Dermis microvascular lymphatic vessel endothelial cell (primary cell): ENCODE measurements around the gene CHAC1. TPM values are rescaled to one million over a fixed set of nuclear protein-coding genes. Genes with fewer than 3 reads are reported as not detected.
A peak's percentile ranks its signal among the peaks of the same experiment; 100 is the strongest.
"Not testable (repeated sequence)": the region's sequence is repeated elsewhere in the genome, so short reads cannot be mapped to it uniquely, and the experiment has no call there.

Source experiments
- DNase-seq, 2 donors: peaks; one replicate each; pipeline versions ENCODE4 v3.0.0 to v3.0.0-alpha.2; 2010; ENCODE audit warnings: low read depth in 2 of 2
- total RNA-seq: library from RNA; depleted of rRNA; stranded (reverse); fragments of >200 nt; gene quantifications from 2 replicates; pipeline ENCODE4 v1.2.1, GENCODE V29; 2014

CHAC1 gene
- total RNA-seq, 1 donor from 2014 or later: 1.4 TPM

DNA sequence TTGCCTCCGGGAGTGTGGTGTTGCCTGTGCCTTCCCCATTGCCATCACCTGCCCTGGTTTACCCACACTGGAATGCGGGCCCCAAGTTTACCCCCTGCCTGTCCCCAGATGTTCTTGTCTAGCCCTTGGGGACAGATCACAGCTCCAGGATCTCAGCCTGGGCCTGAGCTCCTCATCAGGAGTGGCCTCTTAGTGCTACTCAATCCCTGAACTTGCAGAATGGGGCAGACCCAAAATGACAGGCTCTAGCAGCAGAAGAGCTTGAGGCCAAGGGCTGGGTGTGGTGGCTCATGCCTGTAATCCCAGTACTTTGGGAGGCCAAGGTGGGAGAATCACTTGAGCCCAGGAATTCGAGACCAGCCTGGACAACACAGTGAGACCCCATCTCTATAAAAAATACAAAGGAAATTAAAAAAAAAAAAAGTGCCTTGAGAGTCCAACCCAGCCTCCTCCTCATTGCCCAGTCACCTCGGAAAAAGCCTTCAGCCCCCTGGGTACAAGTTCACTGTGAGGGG is 3.8 kb downstream of the CHAC1 start:
- DNase-seq: no peak

DNA sequence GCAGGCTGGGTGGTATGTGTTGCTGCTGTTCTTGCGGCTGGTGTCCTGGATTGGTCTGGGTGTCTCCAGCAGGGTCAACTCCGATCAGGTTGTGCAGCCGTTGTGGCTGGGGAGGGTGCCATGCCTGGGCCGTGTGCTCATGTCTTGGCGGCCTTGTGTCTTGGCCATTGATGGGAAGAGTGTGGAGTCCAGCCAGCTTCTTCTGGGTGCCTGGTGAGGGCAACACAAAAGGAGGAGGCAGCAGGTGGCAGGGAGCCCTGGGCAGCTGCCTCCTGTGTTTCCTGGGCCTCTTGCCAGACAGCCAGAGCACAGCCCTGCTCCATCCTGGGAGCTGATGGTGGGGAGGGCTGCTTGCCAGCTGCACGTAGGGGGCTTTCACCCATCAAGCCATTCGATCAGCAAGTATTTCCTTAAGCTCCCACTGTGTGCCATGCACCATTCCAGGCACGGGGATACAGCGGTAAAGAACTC is 4.3 kb downstream of the CHAC1 start:
- no peak for DNase-seq

DNA sequence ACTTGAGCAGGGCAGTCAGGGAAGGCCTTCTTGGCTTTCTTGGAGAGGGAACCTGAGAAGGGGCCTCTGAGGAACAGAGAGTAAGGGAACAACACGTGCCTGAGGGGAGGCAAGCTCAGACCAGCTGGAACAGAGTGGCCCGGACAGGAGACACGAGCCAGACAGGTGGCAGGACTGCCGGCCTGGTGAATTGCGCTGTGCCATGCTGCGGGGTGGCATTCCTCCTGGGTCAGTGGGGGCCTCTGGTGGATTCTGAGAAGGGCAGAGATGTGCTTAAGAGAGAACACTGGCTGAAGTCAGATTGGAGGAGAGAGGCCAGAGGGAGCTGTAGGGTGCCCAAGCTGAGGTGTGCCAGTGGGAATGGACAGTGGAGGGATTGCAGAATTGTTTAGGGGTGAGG is 4.9 kb downstream of the CHAC1 start:
- DNase-seq: no peak

DNA sequence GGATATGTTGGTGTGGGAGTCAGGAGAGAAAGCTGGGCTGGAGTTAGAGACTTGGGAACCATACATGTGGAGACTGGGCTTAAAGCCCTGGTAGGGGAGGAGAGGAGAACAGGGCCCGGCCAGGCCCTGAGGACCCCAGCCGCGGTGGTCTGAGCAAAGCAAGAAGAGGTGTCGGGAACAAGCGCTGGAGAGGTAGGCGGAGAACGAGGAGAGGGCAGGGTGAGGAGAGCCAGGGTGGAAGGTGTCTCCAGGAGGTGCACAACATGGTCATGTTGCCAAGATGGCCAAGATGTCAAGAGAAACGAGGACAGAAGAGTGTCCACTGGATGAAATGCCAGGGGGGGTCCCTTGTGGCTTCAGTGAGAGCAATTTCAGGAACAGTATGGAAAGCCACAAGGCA is 5.5 kb downstream of the CHAC1 start:
- no peak for DNase-seq

DNA sequence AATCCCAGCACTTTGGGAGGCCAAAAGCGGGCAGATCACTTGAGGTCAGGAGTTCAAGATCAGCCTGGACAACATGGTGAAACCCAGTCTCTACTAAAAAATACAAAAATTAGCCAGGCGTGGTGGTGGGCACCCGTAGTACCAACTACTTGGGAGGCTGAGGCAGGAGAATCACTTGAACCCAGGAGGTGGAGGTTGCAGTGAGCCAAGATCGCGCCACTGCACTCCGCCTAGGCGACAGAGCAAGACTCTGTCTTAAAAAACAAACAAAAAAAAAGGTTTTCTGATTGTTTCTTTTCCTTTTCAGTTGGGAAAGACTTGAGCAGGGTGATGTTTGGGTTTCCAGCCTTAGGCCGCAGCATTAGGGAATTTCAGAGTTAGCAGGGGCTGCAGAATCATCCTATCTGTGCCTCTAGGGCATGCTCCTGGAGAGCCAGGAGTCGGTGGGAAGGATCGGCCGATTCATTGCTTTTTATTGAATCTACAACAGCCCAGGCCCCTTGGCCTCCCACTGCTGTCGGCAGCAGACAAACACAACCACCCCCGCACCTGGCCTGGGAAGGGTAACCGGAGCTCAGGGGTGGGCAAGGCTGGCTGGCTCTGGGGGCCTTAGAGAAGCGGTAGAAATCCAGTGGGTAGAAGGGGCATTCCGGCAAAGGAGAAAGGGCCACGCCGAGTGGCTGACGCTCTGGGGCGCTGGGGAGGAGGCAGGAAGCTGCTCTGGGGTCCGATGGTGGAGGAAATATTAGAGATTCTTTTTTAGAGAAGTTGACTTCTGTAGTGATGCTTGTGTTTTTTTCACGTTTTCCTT is 6.3 kb downstream of the CHAC1 start:
- no peak for DNase-seq

DNA sequence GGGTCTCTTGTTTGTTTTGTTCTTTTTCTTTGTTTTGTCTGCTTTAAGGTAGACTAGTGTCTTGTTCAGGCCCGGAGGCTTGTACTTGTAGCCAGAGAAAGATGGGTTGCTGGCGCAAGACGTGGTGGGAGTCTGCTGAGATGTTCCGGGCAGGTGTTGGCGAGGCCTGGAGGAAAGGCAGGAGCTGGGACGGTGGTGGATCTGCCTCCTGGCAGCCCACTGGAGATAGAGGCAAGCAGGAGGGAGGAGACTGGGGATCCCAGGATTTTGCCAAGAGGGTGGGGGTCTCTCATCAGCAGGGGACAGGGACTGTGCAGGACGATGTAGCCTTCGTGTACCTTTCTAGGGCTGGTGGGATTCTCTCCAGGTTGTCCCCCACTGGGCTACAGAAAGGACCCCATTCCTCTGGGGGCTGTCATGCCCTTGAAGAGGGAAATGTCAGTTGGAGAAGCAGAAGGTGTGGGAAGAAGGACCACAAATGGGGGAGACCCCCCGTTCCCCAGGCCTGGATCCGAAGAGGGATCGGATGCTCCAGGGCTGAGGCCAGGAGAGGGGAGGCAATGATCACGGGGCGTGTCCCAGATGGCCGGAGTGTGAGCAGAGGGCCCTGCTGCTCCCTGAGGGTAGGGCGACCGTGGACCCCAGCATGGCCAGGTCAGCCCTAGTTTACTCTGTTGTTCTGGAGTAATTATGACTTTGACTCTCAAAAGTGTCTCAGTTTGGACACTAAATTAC is 7.0 kb downstream of the CHAC1 start:
- DNase-seq: no peak

DNA sequence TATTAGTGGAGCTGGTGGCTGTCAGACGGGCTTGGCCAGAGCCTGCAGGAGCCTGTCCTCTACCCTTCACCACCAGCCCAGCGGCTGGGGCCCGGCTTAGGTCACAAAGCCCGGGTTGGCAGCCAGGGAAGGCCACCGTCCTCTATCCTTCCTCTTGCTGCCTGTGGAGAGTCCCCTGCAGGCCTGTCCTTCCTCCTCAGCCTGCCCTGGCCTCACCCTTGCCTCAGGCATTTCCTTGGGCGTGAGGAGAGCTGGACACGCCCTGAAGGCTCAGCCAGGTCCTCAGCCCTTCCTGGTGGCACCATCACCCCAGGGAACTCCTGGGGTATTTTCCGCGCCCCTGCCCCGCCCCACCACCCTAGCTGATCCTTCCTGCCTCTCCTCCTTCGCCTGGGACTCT is 7.7 kb downstream of the CHAC1 start:
- DNase-seq: no peak

DNA sequence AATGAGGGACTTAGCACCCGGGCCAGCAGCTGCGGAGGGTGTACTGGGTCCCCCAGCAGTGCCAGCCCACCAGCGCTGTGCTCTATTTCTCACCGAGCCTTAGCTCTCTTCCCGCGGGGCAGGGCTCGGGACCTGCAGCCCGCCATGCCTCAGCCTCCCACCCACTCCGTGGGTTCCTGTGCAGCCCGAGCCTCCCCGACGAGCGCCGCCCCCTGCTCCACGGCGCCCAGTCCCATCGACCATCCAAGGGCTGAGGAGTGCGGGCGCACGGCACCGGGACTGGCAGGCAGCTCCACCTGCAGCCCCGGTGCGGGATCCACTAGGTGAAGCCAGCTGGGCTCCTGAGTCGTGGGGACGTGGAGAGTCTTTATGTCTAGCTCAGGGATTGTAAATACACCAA is 8.5 kb downstream of the CHAC1 start:
- not testable (repeated sequence) for DNase-seq

DNA sequence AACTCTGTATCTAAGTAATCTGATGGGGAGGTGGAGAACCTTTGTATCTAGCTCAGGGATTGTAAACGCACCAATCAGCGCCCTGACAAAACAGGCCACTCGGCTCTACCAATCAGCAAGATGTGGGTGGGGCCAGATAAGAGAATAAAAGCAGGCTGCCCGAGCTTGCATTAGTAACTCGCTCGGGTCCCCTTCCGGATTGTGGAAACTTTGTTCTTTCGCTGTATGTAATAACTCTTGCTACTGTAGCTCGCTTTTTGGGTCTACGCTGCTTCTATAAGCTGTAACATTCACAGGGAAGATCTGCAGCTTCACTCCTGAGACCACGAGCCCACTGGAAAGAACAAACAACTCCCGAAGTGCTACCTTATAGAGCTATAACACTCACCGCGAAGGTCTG is 9.0 kb downstream of the CHAC1 start:
- DNase-seq: not testable (repeated sequence)

DNA sequence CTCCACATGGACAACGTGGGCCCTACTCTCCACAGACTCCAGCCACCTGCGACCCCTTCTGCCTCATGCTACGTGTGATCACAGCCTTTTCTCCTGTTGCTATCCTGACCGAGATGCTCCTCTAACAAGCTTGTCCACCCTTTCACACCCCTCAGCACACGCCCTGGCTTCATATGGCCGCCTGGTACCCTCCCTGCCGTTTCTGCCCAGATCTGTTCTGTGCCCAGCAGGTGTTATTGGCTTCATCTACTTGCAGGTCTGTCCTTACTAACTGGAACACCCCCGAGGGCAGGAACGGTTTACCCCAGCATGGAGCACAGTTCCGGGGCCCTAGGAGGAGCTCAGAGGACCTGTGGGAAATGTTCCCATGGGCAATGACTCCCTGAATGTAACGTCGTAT is 9.9 kb downstream of the CHAC1 start:
- DNase-seq: no peak

DNA sequence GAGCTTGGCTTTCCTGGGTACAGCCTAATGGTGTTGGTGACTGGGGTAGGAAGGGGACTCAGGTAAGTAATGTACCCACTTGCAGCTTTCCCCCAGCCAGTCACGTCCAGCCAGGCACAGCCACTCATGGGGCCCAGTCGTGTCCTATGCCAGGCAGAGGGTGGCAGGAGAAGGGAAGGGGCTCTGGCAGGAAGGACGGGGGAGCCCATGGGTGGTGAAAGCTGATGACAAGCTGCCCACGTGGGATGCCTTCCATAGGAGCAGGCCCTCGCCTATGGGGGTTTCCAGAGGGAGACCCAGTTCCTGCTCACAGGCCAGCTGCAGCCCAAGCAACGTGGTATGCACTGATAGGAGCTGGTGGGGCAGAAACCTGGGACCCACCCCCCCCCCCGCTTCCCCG is 10.7 kb downstream of the CHAC1 start:
- no peak for DNase-seq

DNA sequence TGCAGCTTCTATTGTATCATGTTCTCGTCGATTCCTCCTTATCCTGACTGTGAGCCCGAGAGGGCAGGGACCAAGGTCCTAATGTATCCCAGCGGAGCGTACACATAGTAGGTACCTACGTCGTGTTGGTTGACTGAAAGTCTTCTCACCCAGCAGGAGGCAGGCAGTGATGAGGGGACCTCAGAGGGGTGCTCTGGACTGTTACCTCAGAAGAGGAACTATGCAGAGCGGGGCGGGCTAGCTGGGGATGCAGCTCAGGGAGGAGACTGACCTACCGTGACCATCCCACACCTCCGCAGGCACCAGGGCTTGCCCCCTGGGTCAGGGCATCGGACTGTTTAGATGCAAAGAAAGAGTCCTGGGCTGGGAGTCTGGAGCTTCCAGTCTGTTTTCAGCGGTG is 11.4 kb downstream of the CHAC1 start:
- no peak for DNase-seq

DNA sequence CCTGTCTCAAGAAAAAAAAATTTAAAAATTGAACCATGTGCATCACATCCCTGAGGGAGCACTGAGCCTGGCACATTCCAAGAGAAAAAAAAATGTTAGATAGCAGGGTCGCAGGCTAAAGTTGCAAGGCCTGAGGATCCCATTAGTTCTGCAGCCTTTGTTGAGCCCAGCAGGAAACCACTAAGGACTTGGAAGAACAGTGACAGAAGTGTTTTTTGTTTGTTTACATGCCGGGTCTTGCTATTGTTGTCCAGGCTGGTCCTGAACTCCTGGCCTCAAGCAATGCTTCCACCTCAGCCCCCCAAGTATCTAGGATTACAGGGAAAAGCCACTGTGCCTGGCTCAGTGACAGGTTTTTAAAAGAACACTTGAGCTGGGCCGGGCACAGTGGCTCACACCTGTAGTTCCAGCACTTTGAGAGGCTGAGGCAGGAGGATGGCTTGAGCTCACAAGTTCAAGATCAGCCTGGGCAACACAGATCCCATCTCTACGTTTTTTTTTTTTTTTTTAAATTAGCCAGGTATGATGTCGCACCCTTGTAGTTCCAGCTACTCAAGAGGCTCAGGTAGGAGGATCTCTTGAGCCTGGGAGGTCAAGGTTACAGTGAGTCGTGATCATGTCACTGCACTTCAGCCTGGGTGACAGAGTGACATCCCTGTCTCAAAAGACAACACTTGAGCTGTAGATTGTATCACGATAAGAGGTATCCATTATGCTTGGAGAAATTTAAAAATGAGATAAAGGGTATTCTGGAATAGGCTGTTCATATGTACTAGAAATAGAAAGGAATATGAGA is 15.2 kb downstream of the CHAC1 start:
- DNase-seq: no peak

DNA sequence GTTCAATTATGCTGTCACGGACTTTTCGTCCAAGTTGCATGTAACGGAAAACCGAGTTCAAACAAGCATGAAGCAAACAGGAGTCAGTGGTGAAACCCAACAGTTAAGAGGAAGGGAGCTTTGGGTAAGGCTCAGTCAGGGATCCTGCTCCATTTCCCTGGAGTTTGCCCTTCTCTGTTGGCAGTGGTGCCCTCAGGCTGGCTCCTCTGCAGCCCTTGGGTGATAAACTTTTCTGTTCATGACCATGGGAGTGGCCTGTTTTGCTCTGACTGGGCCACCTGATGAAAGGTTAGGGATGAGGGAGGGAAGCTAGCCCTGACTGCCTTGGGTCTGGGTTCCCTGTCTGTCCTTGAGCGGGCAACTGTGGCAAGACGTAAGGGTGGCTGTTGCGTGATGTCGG is 16.1 kb downstream of the CHAC1 start:
- DNase-seq: no peak

DNA sequence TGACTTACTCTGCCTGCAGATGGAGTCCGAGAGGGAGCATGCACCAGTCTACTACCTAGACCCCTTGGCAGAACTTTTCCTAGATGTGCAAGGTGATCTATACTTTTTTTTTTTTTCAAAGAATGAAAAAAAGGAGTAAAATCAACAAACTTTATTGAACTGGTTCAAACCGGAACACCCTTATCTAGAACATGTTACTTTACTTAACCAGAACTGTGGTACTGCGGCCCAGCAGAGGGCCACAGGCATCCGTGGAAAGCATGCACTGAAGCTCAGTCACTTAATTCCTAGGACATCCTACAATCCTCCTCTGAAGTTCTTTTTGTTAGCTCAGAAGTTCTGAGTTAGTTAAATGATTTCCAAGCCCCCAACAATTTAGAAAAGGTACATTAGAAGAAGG is 21.6 kb downstream of the CHAC1 start:
- no peak for DNase-seq

DNA sequence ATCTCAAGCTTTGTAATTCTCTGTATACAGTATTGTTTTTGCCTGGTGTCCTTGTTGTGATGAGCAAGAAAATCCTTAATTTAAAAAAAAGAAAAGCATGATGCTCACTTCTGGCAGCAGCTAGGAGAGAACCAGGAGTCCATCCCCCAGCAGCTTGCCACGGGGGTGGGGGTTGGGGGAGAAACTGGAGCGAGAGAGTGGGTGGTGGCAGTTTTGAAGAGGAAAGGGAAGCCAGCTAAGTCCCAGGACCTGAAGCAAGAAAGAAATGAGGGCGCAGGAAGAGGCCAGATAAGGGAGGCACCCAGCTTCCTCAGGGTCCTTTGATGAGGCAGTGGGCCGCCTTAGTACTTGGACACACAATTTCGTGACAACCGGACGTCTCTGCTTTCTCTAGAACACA is 23.5 kb downstream of the CHAC1 start:
- no peak for DNase-seq

DNA sequence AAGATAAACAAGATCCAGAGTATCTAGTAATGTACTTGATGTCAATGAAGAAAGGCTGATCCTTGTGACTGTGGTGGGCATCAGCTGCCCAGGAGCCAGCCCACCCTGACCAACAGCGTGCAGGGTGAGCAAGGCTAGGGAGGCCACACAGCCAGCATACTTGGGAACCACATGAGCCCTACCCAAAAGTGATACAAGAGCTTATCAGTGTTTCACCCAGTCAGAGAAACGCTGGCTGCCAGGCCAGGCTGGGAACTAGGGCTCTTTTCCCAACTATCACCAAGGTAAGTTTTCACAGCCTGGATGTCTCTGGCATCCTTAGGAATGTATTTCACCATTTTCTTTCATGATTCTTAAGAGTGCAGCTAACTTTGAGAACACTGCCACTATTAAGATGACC is 24.9 kb downstream of the CHAC1 start:
- no peak for DNase-seq

DNA sequence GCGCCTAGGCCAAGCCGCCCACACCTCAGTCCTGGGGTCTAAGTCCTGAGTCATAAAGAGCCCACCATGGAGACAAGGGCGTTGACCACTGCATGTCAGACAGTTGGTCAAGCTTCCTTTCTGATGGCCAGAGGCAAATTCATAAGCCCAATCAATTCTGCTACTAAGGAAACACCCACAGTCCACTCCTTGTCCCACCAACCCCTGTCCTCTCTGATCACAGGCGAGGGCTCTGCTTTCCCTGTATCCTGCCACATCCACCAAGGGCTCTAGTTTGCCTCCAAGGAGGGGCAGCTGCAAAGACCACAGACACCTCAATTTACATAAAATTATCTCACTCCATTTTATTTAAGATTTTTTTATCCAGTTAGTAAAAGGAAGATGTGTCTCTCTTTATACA is 25.3 kb downstream of the CHAC1 start:
- no peak for DNase-seq

DNA sequence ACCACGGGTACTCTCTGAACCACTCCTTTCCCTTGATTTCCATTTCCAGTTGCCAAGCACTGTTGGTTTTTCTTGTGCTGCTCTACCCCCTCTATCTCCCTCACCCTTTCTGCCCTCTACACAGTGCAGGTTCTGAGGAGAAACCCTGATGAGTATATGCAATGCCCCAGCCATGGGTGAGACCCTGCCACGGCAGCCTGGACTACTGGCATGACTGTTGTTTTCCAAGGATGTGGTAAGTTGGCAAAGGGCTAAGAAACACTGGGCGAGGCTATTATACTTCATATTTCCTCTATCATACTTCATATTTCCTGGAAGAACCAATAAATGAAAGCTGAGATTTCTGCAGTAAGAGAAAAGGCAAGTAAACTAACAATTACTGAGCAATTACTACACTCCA is 27.9 kb downstream of the CHAC1 start:
- peak in 1 of 2 donors; percentile 35 for DNase-seq

DNA sequence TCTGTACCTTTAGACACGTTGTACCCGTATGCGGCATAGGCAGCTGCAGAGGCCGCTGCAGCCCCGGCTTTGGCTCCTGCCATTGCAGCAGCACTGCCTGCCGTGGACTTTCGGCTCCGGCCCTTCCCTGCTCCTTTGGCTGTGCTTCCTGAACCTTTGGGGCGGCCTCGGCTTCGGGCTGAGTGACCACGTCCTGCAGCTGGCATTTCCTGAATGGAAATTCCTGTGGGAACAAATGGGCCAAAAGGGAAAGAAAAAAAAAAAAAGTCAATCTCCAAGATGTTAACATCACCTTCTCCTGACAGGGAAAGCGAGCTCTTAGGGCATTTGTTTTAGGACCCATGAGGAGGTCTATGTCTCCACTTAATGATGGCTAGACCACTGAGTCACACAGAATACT is 29.6 kb downstream of the CHAC1 start:
- DNase-seq: peak; percentile 16 to 86

DNA sequence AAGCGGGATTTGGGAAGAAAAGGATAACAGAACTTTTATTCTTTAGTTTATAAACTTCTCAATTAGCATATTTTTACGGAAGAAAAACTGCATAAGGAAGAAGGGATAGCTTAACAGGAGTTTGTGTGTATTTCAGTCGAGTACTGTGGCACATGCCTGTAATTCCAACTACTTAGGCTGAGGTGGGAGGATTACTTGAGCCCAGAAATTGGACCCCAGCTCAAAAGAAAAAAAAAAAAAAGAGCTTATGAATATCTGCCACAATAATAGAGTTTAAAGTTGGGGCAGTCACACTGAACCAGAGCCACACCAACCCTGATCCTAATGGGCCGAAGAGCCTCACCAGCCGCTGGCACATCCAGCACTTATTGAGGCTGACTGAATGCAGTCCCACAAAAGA is 31.1 kb downstream of the CHAC1 start:
- no peak for DNase-seq

DNA sequence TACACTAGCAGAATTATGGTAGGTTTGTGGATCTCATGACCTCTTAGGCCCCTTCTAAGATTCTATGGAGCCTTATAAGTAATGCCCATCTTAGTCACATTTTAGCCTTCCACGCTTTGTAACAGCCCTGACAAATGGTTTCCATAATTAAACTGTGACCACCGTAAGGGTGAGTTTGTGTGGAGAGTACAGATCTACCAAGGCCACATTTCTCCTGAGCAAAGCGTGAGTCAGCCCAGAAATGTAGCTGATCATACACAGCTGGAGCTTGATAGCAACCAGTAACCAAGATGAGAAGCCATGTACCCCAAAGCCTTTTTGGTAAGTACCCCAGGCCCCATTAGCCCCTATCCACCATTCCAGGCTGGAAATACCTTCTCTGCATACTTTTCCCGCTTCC is 31.7 kb downstream of the CHAC1 start:
- DNase-seq: peak in 1 of 2 donors; percentile 16
